ENCODE results near the gene PLEK2.

PLEK2 gene

DNA sequence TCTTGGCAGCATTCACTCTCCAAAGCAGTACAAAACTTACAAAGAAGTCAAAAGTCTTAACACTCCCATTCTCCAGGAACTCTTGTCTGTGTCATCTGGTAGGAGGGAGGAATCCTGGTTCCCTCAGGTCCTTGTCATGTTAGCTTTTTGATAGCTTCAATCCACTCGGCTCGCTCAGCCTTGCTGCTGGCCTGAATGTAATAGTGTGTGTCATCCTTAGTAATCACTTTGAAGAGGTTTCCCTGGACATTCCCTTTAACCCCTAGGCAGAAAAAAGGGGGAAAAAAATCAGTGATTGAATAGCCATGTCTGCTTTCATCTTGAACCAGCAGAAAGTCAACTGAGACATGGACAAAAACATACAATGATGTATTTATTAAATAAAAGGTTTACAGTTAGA, 24.8 kb downstream of the PLEK2 start:
- no peak for ATAC-seq
- TF ChIP-seq ZC3H10 (CRISPR knock-in tag; IDR thresholded peaks at IDR 0.05) (no peak), ZNF565 (CRISPR knock-in tag; conservative IDR thresholded peaks at IDR 0.05; ENCODE audit: low read depth) (no peak), PPARA (CRISPR knock-in tag; IDR thresholded peaks at IDR 0.05; ENCODE audit: borderline replicate concordance) (no peak), CSDC2 (CRISPR knock-in tag; IDR thresholded peaks at IDR 0.05) (no peak), ISL1 (CRISPR knock-in tag; IDR thresholded peaks at IDR 0.05) (no peak), ARNTL (CRISPR knock-in tag; IDR thresholded peaks at IDR 0.05; ENCODE audit: borderline replicate concordance, low read depth) (no peak), ZNF8 (CRISPR knock-in tag; IDR thresholded peaks at IDR 0.05) (no peak), OSR1 (CRISPR knock-in tag; IDR thresholded peaks at IDR 0.05) (no peak), ESRRG (CRISPR knock-in tag; IDR thresholded peaks at IDR 0.05) (no peak), TOX (CRISPR knock-in tag; IDR thresholded peaks at IDR 0.05; ENCODE audit: borderline replicate concordance) (no peak), CREB5 (CRISPR knock-in tag; IDR thresholded peaks at IDR 0.05; ENCODE audit: low read depth) (no peak), TCF4 (CRISPR knock-in tag; IDR thresholded peaks at IDR 0.05; ENCODE audit: borderline replicate concordance) (no peak), ZFP3 (CRISPR knock-in tag; IDR thresholded peaks at IDR 0.05) (no peak), BACH2 (CRISPR knock-in tag; IDR thresholded peaks at IDR 0.05; ENCODE audit: borderline replicate concordance) (no peak)
- TF ChIP-seq, protein P1, sequence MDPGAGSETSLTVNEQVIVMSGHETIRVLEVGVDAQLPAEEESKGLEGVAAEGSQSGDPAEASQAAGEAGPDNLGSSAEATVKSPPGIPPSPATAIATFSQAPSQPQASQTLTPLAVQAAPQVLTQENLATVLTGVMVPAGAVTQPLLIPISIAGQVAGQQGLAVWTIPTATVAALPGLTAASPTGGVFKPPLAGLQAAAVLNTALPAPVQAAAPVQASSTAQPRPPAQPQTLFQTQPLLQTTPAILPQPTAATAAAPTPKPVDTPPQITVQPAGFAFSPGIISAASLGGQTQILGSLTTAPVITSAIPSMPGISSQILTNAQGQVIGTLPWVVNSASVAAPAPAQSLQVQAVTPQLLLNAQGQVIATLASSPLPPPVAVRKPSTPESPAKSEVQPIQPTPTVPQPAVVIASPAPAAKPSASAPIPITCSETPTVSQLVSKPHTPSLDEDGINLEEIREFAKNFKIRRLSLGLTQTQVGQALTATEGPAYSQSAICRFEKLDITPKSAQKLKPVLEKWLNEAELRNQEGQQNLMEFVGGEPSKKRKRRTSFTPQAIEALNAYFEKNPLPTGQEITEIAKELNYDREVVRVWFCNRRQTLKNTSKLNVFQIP (CRISPR knock-in tag; IDR thresholded peaks at IDR 0.05; ENCODE audit: borderline replicate concordance, low read depth): no peak
- TF ChIP-seq, protein P2, sequence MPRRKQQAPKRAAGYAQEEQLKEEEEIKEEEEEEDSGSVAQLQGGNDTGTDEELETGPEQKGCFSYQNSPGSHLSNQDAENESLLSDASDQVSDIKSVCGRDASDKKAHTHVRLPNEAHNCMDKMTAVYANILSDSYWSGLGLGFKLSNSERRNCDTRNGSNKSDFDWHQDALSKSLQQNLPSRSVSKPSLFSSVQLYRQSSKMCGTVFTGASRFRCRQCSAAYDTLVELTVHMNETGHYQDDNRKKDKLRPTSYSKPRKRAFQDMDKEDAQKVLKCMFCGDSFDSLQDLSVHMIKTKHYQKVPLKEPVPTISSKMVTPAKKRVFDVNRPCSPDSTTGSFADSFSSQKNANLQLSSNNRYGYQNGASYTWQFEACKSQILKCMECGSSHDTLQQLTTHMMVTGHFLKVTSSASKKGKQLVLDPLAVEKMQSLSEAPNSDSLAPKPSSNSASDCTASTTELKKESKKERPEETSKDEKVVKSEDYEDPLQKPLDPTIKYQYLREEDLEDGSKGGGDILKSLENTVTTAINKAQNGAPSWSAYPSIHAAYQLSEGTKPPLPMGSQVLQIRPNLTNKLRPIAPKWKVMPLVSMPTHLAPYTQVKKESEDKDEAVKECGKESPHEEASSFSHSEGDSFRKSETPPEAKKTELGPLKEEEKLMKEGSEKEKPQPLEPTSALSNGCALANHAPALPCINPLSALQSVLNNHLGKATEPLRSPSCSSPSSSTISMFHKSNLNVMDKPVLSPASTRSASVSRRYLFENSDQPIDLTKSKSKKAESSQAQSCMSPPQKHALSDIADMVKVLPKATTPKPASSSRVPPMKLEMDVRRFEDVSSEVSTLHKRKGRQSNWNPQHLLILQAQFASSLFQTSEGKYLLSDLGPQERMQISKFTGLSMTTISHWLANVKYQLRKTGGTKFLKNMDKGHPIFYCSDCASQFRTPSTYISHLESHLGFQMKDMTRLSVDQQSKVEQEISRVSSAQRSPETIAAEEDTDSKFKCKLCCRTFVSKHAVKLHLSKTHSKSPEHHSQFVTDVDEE (CRISPR knock-in tag; IDR thresholded peaks at IDR 0.05): no peak

GRCh38 chr14:67385618-67386017, 26.3 kb downstream of the PLEK2 start:
- no peak for ATAC-seq
- TF ChIP-seq OSR1 (CRISPR knock-in tag; IDR thresholded peaks at IDR 0.05) (no peak), ZFP3 (CRISPR knock-in tag; IDR thresholded peaks at IDR 0.05) (no peak), RARB (CRISPR knock-in tag; IDR thresholded peaks at IDR 0.05) (no peak), CSRNP3 (CRISPR knock-in tag; IDR thresholded peaks at IDR 0.05) (no peak), TCF4 (CRISPR knock-in tag; IDR thresholded peaks at IDR 0.05; ENCODE audit: borderline replicate concordance) (no peak), ZC3H10 (CRISPR knock-in tag; IDR thresholded peaks at IDR 0.05) (no peak), ESRRG (CRISPR knock-in tag; IDR thresholded peaks at IDR 0.05) (no peak), PPARA (CRISPR knock-in tag; IDR thresholded peaks at IDR 0.05; ENCODE audit: borderline replicate concordance) (no peak), CREB5 (CRISPR knock-in tag; IDR thresholded peaks at IDR 0.05; ENCODE audit: low read depth) (no peak), TOX (CRISPR knock-in tag; IDR thresholded peaks at IDR 0.05; ENCODE audit: borderline replicate concordance) (no peak), ZNF8 (CRISPR knock-in tag; IDR thresholded peaks at IDR 0.05) (no peak), ZFP30 (CRISPR knock-in tag; IDR thresholded peaks at IDR 0.05) (no peak), BACH2 (CRISPR knock-in tag; IDR thresholded peaks at IDR 0.05; ENCODE audit: borderline replicate concordance) (no peak), ARNTL (CRISPR knock-in tag; IDR thresholded peaks at IDR 0.05; ENCODE audit: borderline replicate concordance, low read depth) (no peak), CSDC2 (CRISPR knock-in tag; IDR thresholded peaks at IDR 0.05) (no peak)
- TF ChIP-seq, protein P2 (CRISPR knock-in tag; IDR thresholded peaks at IDR 0.05): no peak
